DND-41 (cell line): ENCODE measurements around the gene ORM1.

Experiments used
- ATAC-seq: fragments of 200-7000 bp; cut with Tn5 transposase; 3 replicates; pipeline ENCODE4 v1.9.1; 2021; ENCODE audit warnings: low read depth; ENCODE audit not compliant: insufficient read depth
- DNase-seq: peaks from one replicate; pipeline ENCODE4 v3.0.0-alpha.2; 2020
- H2AFZ ChIP-seq: 2 replicates; pipeline ENCODE4 v1.6.0; 2012; ENCODE audit warnings: low read depth, low read length
- H3K27ac ChIP-seq: 2 replicates; pipeline ENCODE4 v1.5.1; 2012; ENCODE audit warnings: low read length, inconsistent platforms
- H3K27me3 ChIP-seq: fragments of 200-600 bp; sonication (generic); 2 replicates; pipeline ENCODE4 v1.6.0; 2012; ENCODE audit warnings: low read length, mild to moderate bottlenecking, inconsistent platforms; ENCODE audit not compliant: insufficient read depth, poor library complexity
- H3K36me3 ChIP-seq: 2 replicates; pipeline ENCODE4 v1.5.1; 2012; ENCODE audit warnings: low read length, inconsistent platforms; ENCODE audit not compliant: insufficient read depth
- H3K4me1 ChIP-seq: 2 replicates; pipeline ENCODE4 v1.5.1; 2012; ENCODE audit warnings: mild to moderate bottlenecking, low read length; ENCODE audit not compliant: insufficient read depth
- H3K4me2 ChIP-seq: 2 replicates; pipeline ENCODE4 v1.6.0; 2012; ENCODE audit warnings: mild to moderate bottlenecking, moderate library complexity, low read length, inconsistent platforms; ENCODE audit not compliant: insufficient read depth
- H3K4me3 ChIP-seq, 2 experiments: fragments of 200-600 bp in 1 of 2; shearing (Covaris generic) in 1 of 2; 2 replicates each; pipeline ENCODE4 v1.5.1; 2012 to 2016; ENCODE audit warnings: inconsistent platforms in 2 of 2, low read length in 2 of 2, mild to moderate bottlenecking in 2 of 2, low read depth in 1 of 2, moderate library complexity in 1 of 2
- H3K79me2 ChIP-seq: 2 replicates; pipeline ENCODE4 v1.6.0; 2012; ENCODE audit warnings: low read length, inconsistent platforms; ENCODE audit not compliant: insufficient read depth
- H3K9ac ChIP-seq: 2 replicates; pipeline ENCODE4 v1.6.0; 2012; ENCODE audit warnings: low read depth, mild to moderate bottlenecking, inconsistent platforms, low read length, moderate library complexity
- H3K9me3 ChIP-seq: 2 replicates; pipeline ENCODE4 v1.5.1; 2012; ENCODE audit warnings: low read length, moderate library complexity, mild to moderate bottlenecking, inconsistent platforms; ENCODE audit not compliant: insufficient read depth, severe bottlenecking
- H4K20me1 ChIP-seq: 2 replicates; pipeline ENCODE4 v1.6.0; 2012; ENCODE audit warnings: low read length; ENCODE audit not compliant: insufficient read depth
- CTCF ChIP-seq: IDR thresholded peaks from 2 replicates; pipeline ENCODE4 v1.5.1; 2012; ENCODE audit warnings: borderline replicate concordance, low read length, moderate library complexity, mild to moderate bottlenecking; ENCODE audit not compliant: poor library complexity, severe bottlenecking; ENCODE audit errors: extremely low read depth
- EZH2 ChIP-seq: IDR thresholded peaks from 3 replicates; pipeline ENCODE4 v1.6.1; 2012; ENCODE audit warnings: borderline replicate concordance, low read depth, mild to moderate bottlenecking, moderate library complexity, low read length, inconsistent platforms; ENCODE audit not compliant: severe bottlenecking

Gene ORM1

GRCh38 chr9:114299286-114300152 lies 23.4 kb upstream of the ORM1 start:
- H3K79me2 ChIP-seq: no peaks in the 10 kb centered on the region
- TF ChIP-seq CTCF: no peak
- TF ChIP-seq EZH2: no peak
- H3K36me3 ChIP-seq: no peaks in the 10 kb centered on the region
- no peak for DNase-seq
- no peak overlapping the region for H3K9ac ChIP-seq
- H3K27ac ChIP-seq: no peak overlapping the region
- no peaks in the 10 kb centered on the region for H4K20me1 ChIP-seq
- no peaks in the 10 kb centered on the region for H3K4me1 ChIP-seq
- no peaks in the 10 kb centered on the region for H3K27me3 ChIP-seq
- no peak for ATAC-seq
- H3K4me3 ChIP-seq: no peak overlapping the region
- H3K9me3 ChIP-seq: peaks cover 5% of the 10 kb centered on the region
- no peak overlapping the region for H3K4me2 ChIP-seq
- H2AFZ ChIP-seq: no peak overlapping the region

DNA sequence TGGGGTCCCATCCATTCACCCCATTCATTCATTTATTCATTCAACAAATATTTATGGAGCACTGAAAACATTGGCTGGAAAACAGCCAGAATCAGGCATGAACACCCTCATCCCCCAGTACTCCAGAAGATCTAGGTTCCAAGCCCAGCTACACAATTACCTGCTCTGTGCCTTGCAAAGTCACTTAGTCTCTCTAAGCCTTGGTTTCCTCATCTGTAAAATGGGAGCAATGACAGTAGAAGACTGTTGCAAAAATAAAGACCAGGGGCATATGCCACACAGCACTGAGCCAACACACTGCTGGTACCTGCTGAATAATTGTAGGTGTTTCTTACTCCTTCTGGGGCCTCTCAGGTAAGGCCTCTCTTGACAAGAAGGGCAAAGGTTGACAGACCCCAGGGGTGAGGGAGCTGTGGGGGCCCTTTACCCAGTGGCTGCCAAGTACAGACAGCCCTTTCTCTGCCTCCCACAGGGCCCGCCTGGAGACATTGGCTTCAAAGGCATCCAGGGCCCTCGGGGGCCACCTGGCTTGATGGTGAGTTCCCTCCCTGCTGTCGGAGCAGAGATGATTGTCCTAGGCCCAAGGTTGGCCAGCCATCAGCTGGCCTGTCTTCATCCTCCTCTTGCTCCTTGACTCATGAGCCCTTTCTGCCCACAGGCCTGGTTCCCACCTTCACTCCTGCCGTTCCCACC lies 22.6 kb upstream of the ORM1 start:
- no peak overlapping the region for H2AFZ ChIP-seq
- H3K27me3 ChIP-seq: no peaks in the 10 kb centered on the region
- no peaks in the 10 kb centered on the region for H3K9me3 ChIP-seq
- no peak for ATAC-seq
- no peak overlapping the region for H3K4me2 ChIP-seq
- H3K27ac ChIP-seq: no peak overlapping the region
- H4K20me1 ChIP-seq: no peaks in the 10 kb centered on the region
- H3K4me1 ChIP-seq: no peaks in the 10 kb centered on the region
- H3K9ac ChIP-seq: no peak overlapping the region
- H3K36me3 ChIP-seq: no peaks in the 10 kb centered on the region
- TF ChIP-seq EZH2 (no peak), CTCF (no peak)
- DNase-seq: no peak
- no peak overlapping the region for H3K4me3 ChIP-seq
- H3K79me2 ChIP-seq: no peaks in the 10 kb centered on the region

DNA sequence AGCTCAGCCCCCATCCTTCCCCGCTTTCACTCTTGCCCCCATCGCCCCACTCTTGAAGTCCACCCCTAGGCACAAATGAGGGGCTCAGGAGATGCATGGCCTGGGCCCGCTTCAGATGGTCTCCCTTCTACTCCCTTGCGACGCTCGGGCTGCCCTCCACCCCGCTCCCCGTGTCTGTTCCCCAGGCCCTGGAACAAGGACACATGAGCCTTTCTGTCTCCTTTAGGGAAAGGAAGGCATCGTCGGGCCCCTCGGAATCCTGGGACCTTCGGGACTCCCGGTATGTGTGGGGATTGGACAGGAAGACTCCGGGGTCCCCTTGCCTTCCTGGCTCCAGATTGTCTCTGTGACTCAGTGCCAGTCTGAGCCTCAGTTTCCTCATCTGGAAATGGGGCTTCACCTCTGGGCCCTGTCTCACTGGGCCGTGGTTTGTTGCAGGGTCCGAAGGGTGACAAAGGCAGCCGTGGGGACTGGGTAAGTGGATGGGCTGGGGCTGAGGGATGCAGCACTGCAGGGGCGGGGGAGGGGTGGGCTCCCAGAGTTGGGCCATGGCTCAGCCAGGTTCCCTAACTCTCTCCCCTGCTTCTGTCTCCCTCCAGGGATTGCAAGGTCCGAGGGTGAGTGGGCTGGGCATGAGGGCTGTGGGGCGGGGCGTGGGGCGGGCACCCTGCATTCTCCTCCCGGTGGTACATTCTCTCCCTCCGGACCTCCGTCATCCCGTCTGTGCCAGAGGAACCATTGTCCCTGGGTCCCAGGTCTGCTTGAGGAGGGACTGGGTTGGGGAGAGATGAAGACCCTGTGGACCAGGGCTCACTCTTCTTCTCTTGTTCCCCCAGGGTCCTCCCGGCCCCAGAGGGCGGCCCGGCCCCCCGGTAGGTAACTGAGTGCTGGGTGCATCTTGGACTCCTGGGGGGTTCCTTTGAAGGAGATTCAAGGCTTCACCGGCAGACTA lies 21.8 kb upstream of the ORM1 start:
- H3K4me1 ChIP-seq: no peaks in the 10 kb centered on the region

More for the DNA sequence above, 21.8 kb upstream of the ORM1 start:
- H2AFZ ChIP-seq: no peak overlapping the region
- no peaks in the 10 kb centered on the region for H3K79me2 ChIP-seq
- no peaks in the 10 kb centered on the region for H3K27me3 ChIP-seq
- no peak overlapping the region for H3K27ac ChIP-seq
- TF ChIP-seq CTCF: no peak
- no peak for TF ChIP-seq EZH2
- no peak overlapping the region for H3K4me2 ChIP-seq
- no peaks in the 10 kb centered on the region for H3K9me3 ChIP-seq
- H4K20me1 ChIP-seq: no peaks in the 10 kb centered on the region
- no peak overlapping the region for H3K9ac ChIP-seq
- H3K36me3 ChIP-seq: no peaks in the 10 kb centered on the region
- no peak for ATAC-seq
- H3K4me3 ChIP-seq: no peak overlapping the region
- DNase-seq: no peak
